Breast epithelium (tissue), 3 donors: Measurements from ENCODE around the gene PON2.

Source experiments
- CTCF ChIP-seq, 3 donors: fragments of 450-650 bp; IDR thresholded peaks; one replicate each; pipeline ENCODE4 v1.5.1; 2016 to 2017; ENCODE audit warnings: antibody characterized with exemption in 3 of 3, mild to moderate bottlenecking in 3 of 3, moderate library complexity in 3 of 3
- POLR2A ChIP-seq: fragments of 450-650 bp; IDR thresholded peaks from one replicate; pipeline ENCODE4 v1.6.1; 2016; ENCODE audit warnings: antibody characterized with exemption, mild to moderate bottlenecking, moderate library complexity

GRCh38 chr7:95432606-95433005 is 2.2 kb downstream of the PON2 start:
- no peak for TF ChIP-seq CTCF (IDR thresholded peaks at IDR 0.05)
- no peak for TF ChIP-seq POLR2A
